IMR-90 (cell line): ENCODE measurements around the gene MICOS13. TPM values are rescaled to one million over a fixed set of nuclear protein-coding genes. Genes with fewer than 3 reads are reported as not detected.

ENCODE experiments used
- ATAC-seq: fragments of 200-7000 bp; cut with Tn5 transposase; 2 replicates; pipeline ENCODE4 v1.9.1; 2020; ENCODE audit warnings: low read depth, mild to moderate bottlenecking, moderate library complexity
- BruUV-seq: library from RNA; stranded (reverse); fragments of 400-500 nt; replicated peaks from 2 replicates; lab custom pipeline; 2021; lab: Mats Ljungman, UMichigan
- CTCF ChIA-PET: fragments of 300-600 bp; formaldehyde crosslinking; extraction: SDS; loops from one replicate; lab custom pipeline; 2021; ENCODE audit warnings: antibody characterized with exemption; lab: Yijun Ruan, JAX
- POLR2A ChIA-PET: fragments of 300-600 bp; sonication (Branson Sonifier 250); formaldehyde crosslinking; loops from one replicate; lab custom pipeline; 2022; ENCODE audit warnings: antibody characterized with exemption; ENCODE audit not compliant: unreplicated experiment; lab: Charles Lee
- DNase-seq: peaks from one replicate; pipeline ENCODE4 v3.0.0; 2013
- H2AFZ ChIP-seq: replicated peaks from 2 replicates; pipeline ENCODE3; 2013; ENCODE audit warnings: low read length, mild to moderate bottlenecking; ENCODE audit not compliant: poor library complexity
- H2AK5ac ChIP-seq: 2 replicates; pipeline ENCODE4 v1.6.1; 2013; ENCODE audit warnings: low read depth, low read length, inconsistent platforms
- H2AK9ac ChIP-seq: replicated peaks from 2 replicates; pipeline ENCODE3; 2013; ENCODE audit warnings: mild to moderate bottlenecking, low read depth, low read length, moderate library complexity; ENCODE audit not compliant: poor library complexity
- H2BK120ac ChIP-seq: 2 replicates; pipeline ENCODE4 v1.6.1; 2013; ENCODE audit warnings: low read depth, low read length, inconsistent platforms
- H2BK15ac ChIP-seq: 3 replicates; pipeline ENCODE4 v1.6.1; 2013; ENCODE audit warnings: low read depth, low read length, inconsistent platforms
- H2BK20ac ChIP-seq: 2 replicates; pipeline ENCODE4 v1.6.1; 2013; ENCODE audit warnings: low read depth, mild to moderate bottlenecking, inconsistent platforms, low read length, moderate library complexity
- H2BK5ac ChIP-seq: 2 replicates; pipeline ENCODE4 v1.6.1; 2013; ENCODE audit warnings: mild to moderate bottlenecking, low read depth, low read length, inconsistent platforms; ENCODE audit not compliant: poor library complexity, severe bottlenecking
- H3K14ac ChIP-seq: replicated peaks from 2 replicates; pipeline ENCODE4 v1.6.1; 2013; ENCODE audit warnings: low read depth, low read length, inconsistent platforms
- H3K18ac ChIP-seq: 2 replicates; pipeline ENCODE4 v1.6.1; 2013; ENCODE audit warnings: low read depth, low read length, control low read depth
- H3K23ac ChIP-seq: 2 replicates; pipeline ENCODE4 v1.6.1; 2013; ENCODE audit warnings: low read depth, low read length, inconsistent platforms
- H3K27ac ChIP-seq: 2 replicates; pipeline ENCODE4 v1.5.1; 2013; ENCODE audit warnings: mild to moderate bottlenecking, control low read depth, low read length; ENCODE audit not compliant: insufficient read depth
- H3K27me3 ChIP-seq: 2 replicates; pipeline ENCODE4 v1.6.1; 2013; ENCODE audit warnings: low read length; ENCODE audit not compliant: control insufficient read depth, insufficient read depth
- H3K36me3 ChIP-seq: 2 replicates; pipeline ENCODE4 v1.6.1; 2013; ENCODE audit warnings: low read length, mixed read lengths; ENCODE audit not compliant: control insufficient read depth, insufficient read depth
- H3K4ac ChIP-seq: 2 replicates; pipeline ENCODE4 v1.6.1; 2013; ENCODE audit warnings: low read depth, low read length, inconsistent platforms
- H3K4me1 ChIP-seq: 2 replicates; pipeline ENCODE4 v1.6.1; 2013; ENCODE audit warnings: low read length, mixed read lengths; ENCODE audit not compliant: control insufficient read depth, insufficient read depth
- H3K4me2 ChIP-seq: 2 replicates; pipeline ENCODE4 v1.6.1; 2013; ENCODE audit warnings: low read depth, mild to moderate bottlenecking, control low read depth, low read length, moderate library complexity
- H3K4me3 ChIP-seq: 2 replicates; pipeline ENCODE4 v1.5.1; 2013; ENCODE audit warnings: low read depth, mild to moderate bottlenecking, control low read depth, low read length, moderate library complexity; ENCODE audit not compliant: insufficient read depth
- H3K56ac ChIP-seq: 2 replicates; pipeline ENCODE4 v1.6.1; 2013; ENCODE audit warnings: low read length, inconsistent platforms; ENCODE audit not compliant: insufficient read depth; ENCODE audit errors: extremely low read depth
- H3K79me1 ChIP-seq, 2 experiments: 2 replicates each; pipeline ENCODE4 v1.6.1; 2013; ENCODE audit warnings: low read length in 2 of 2, inconsistent platforms in 1 of 2, low read depth in 1 of 2
- H3K9ac ChIP-seq: 2 replicates; pipeline ENCODE4 v1.6.1; 2013; ENCODE audit warnings: low read depth, low read length, control low read depth
- H3K9me1 ChIP-seq: 2 replicates; pipeline ENCODE4 v1.6.1; 2013; ENCODE audit warnings: low read length, inconsistent platforms; ENCODE audit not compliant: insufficient read depth
- H3K9me3 ChIP-seq: 2 replicates; pipeline ENCODE4 v1.6.1; 2013; ENCODE audit warnings: low read length; ENCODE audit not compliant: control insufficient read depth, insufficient read depth
- H4K20me1 ChIP-seq: 2 replicates; pipeline ENCODE4 v1.6.1; 2013; ENCODE audit warnings: low read length, inconsistent platforms; ENCODE audit not compliant: insufficient read depth
- H4K5ac ChIP-seq: 2 replicates; pipeline ENCODE4 v1.6.1; 2013; ENCODE audit warnings: mild to moderate bottlenecking, low read depth, low read length, control low read depth
- H4K8ac ChIP-seq, 2 experiments: 2 replicates each; pipeline ENCODE4 v1.6.1; 2013; ENCODE audit warnings: low read depth in 2 of 2, low read length in 2 of 2, control low read depth in 1 of 2, inconsistent platforms in 1 of 2
- H4K91ac ChIP-seq: 2 replicates; pipeline ENCODE4 v1.6.1; 2013; ENCODE audit warnings: low read depth, low read length, inconsistent platforms; ENCODE audit not compliant: insufficient read depth
- BHLHE40 ChIP-seq: fragments of 150-350 bp; IDR thresholded peaks from 2 replicates; pipeline ENCODE4 v1.6.1; 2016; ENCODE audit warnings: mild to moderate bottlenecking, low read depth, low read length
- MAFK ChIP-seq: IDR thresholded peaks from 2 replicates; pipeline ENCODE4 v1.6.1; 2012; ENCODE audit warnings: low read depth, low read length, improper control_type of control experiment
- POLR2A ChIP-seq: IDR thresholded peaks from 2 replicates; pipeline ENCODE4 v1.6.1; 2012; ENCODE audit warnings: mild to moderate bottlenecking, low read depth, low read length
- RAD21 ChIP-seq: IDR thresholded peaks from 2 replicates; pipeline ENCODE4 v1.6.1; 2012; ENCODE audit warnings: low read length, improper control_type of control experiment
- RCOR1 ChIP-seq: IDR thresholded peaks from 2 replicates; pipeline ENCODE4 v1.6.1; 2012; ENCODE audit warnings: mild to moderate bottlenecking, low read length, improper control_type of control experiment; ENCODE audit not compliant: insufficient replicate concordance
- WGBS, 2 experiments: methylation state at CpG; one replicate each; pipeline versions ENCODE4 v1.1.5 to v1.1.7; 2013; ENCODE audit warnings: missing lambda C conversion rate in 2 of 2; ENCODE audit not compliant: insufficient read length in 1 of 2; ENCODE audit errors: extremely low coverage in 2 of 2; 5-methylcytosine and 5-hydroxymethylcytosine counted together
- dilution Hi-C: fragments of 300-500 bp; cut with HindIII; formaldehyde crosslinking; loops from one replicate; pipeline ENCODE4 v1.14.3; 2018; ENCODE audit warnings: low sequenced_read_pairs; ENCODE audit not compliant: unreplicated experiment
- in situ Hi-C: fragments of 300-500 bp; cut with MboI; formaldehyde crosslinking; loops from 3 replicates; pipeline ENCODE4 v1.14.3; 2019; ENCODE audit warnings: low sequenced_read_pairs, inconsistent platforms, mixed read lengths
- intact Hi-C: fragments of 100-400 bp; cut with micrococcal nuclease; formaldehyde crosslinking; loops from 2 replicates; pipeline ENCODE4 v1.10.0; 2022
- polyA plus RNA-seq, 3 experiments: library from polyadenylated mRNA; depleted of rRNA; stranded (reverse); fragments of >200 nt; gene quantifications; 2 replicates each; pipeline ENCODE4 v1.2.3, GENCODE V29; 2012; ENCODE audit warnings: low replicate concordance in 1 of 3
- total RNA-seq: library from RNA; depleted of rRNA; stranded (reverse); fragments of >200 nt; gene quantifications from 2 replicates; pipeline ENCODE4 v1.2.3, GENCODE V29; 2012

The MICOS13 gene
- total and polyA plus RNA-seq, 2 of the 4 experiments (the other 2 are of a cell fraction), result 14.5 to 48.9 TPM

DNA sequence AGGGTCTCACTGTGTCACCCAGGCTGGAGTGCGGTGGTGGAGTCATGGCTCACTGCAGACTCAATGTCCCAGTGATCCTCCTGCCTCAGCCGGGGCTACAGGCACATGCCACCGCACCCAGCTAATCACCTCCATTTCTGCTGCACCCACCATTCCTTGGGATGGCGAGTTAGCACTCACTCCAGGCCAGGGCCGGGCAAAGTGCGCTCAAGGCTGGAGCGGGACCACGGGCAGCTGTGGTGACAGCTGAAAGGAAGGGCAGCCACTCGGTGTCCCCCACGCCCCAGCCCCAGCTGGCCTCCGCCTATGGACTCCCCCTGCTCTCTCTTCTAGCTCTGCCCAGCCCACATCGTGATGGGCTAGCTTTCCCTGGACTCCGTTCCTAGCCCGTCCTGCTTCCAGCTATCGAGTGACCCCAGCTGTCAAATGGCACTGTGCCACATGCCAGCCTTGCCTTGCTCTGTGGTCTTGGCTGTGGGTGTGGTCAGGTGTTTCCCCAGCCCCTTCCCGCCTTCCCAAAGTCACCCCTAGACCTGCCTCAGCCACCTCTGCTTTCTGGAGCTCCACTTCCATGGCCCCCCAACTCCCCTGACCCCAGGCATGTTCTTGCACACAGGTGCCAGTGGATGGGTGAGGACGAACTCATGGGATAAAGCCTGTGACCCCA is 4.1 kb downstream of the MICOS13 start:
- BruUV-seq, result no TSS peak
- H3K4me3 ChIP-seq, result no peak overlapping the region
- H3K27ac ChIP-seq, result no peak overlapping the region
- H4K91ac ChIP-seq, result no peak overlapping the region
- peaks cover 12 to 16% of the 10 kb centered on the region in 2 experiments; a peak in 3 of 4 replicates for H3K79me1 ChIP-seq
- no peaks in the 10 kb centered on the region for H3K9me3 ChIP-seq
- intact Hi-C loops, result no loop called here
- no peak overlapping the region for H3K23ac ChIP-seq
- 74% methylated on average over 6 of the region's 17 CpGs; no CpG with 5 or more reads in 1 of the 2 experiments for WGBS, 2 experiments
- DNase-seq (no peak), ATAC-seq (no peak)
- no peak overlapping the region for H2BK5ac ChIP-seq
- H2BK15ac ChIP-seq, result no peak overlapping the region
- H3K4me2 ChIP-seq, result no peak overlapping the region
- peaks cover 5% of the 10 kb centered on the region for H3K4me1 ChIP-seq
- H2BK20ac ChIP-seq, result no peak overlapping the region
- dilution Hi-C loops, result no loop called here
- POLR2A ChIA-PET, result no interaction called here
- no peak overlapping the region for H2BK120ac ChIP-seq
- no peak overlapping the region for H3K56ac ChIP-seq
- H4K8ac ChIP-seq, result no peak overlapping the region
- in situ Hi-C loops, result no loop called here
- H3K14ac ChIP-seq, result no peak overlapping the region
- peaks cover 6% of the 10 kb centered on the region; the same call in 1 of the 2 replicates for H3K36me3 ChIP-seq
- no peak overlapping the region for H3K18ac ChIP-seq
- no peaks in the 10 kb centered on the region for H3K27me3 ChIP-seq
- H2AFZ ChIP-seq, result peak overlapping the region; percentile 23
- peaks cover 7% of the 10 kb centered on the region; the same call in 1 of the 2 replicates for H3K9me1 ChIP-seq
- no peak overlapping the region for H3K4ac ChIP-seq
- H2AK9ac ChIP-seq, result peak overlapping the region; percentile 1
- H2AK5ac ChIP-seq, result no peak overlapping the region
- CTCF ChIA-PET, result no interaction called here
- TF ChIP-seq BHLHE40 (no peak), POLR2A (no peak), MAFK (no peak), RAD21 (no peak), RCOR1 (no peak)
- H4K5ac ChIP-seq, result no peak overlapping the region
- no peaks in the 10 kb centered on the region; the same call in 1 of the 2 replicates for H4K20me1 ChIP-seq
- no peak overlapping the region for H3K9ac ChIP-seq
